ENCODE data around the gene CHRNB1. TPM values are rescaled to one million over a fixed set of nuclear protein-coding genes. Genes with fewer than 3 reads are reported as not detected.

CHRNB1 gene
- total RNA-seq, 4 donors from 2014 or later, result 4.7 to 12.1 (median 8.1) TPM

DNA sequence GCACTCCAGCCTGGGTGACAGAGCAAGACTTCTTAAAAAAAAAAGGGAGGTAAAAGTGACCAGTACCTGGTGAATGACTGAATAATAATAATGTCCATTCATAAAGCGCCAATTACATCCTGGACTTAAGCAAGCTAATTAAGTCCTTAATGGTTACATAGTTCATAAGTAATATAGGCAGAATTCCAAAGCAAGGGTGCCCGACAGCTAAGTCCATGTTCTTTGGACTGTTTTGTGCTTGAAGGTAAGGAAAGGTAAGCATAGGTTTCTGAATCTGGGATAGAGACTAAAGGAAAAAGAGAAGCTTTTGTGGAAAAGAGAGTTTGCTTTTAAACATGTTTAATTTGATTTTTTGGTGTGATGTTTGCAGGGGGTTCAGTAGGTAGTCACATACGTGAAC is 49.1 kb downstream of the CHRNB1 start:
- Histone ChIP-seq H3K4me1 (peaks cover 0 to 47% (median 0%) of the 10 kb centered on the region in 3 donors), H3K27ac (no peak overlapping the region), H3K36me3 (peaks cover 0 to 48% of the 10 kb centered on the region in 2 donors), H3K4me3 (no peak overlapping the region), H3K9me3 (no peaks in the 10 kb centered on the region), H3K27me3 (no peaks in the 10 kb centered on the region)
- TF ChIP-seq EP300 (IDR thresholded peaks at IDR 0.05) (no peak), POLR2AphosphoS5 (IDR thresholded peaks at IDR 0.05) (no peak), POLR2A (IDR thresholded peaks at IDR 0.05) (no peak)
- TF ChIP-seq, protein P1, sequence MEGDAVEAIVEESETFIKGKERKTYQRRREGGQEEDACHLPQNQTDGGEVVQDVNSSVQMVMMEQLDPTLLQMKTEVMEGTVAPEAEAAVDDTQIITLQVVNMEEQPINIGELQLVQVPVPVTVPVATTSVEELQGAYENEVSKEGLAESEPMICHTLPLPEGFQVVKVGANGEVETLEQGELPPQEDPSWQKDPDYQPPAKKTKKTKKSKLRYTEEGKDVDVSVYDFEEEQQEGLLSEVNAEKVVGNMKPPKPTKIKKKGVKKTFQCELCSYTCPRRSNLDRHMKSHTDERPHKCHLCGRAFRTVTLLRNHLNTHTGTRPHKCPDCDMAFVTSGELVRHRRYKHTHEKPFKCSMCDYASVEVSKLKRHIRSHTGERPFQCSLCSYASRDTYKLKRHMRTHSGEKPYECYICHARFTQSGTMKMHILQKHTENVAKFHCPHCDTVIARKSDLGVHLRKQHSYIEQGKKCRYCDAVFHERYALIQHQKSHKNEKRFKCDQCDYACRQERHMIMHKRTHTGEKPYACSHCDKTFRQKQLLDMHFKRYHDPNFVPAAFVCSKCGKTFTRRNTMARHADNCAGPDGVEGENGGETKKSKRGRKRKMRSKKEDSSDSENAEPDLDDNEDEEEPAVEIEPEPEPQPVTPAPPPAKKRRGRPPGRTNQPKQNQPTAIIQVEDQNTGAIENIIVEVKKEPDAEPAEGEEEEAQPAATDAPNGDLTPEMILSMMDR (IDR thresholded peaks at IDR 0.05), result no peak
- 89 to 90% methylated on average over 2 to 3 of the region's 3 CpGs for WGBS, 2 donors (ENCODE audit: low coverage in 1 of 2)
- ATAC-seq, result no peak

DNA sequence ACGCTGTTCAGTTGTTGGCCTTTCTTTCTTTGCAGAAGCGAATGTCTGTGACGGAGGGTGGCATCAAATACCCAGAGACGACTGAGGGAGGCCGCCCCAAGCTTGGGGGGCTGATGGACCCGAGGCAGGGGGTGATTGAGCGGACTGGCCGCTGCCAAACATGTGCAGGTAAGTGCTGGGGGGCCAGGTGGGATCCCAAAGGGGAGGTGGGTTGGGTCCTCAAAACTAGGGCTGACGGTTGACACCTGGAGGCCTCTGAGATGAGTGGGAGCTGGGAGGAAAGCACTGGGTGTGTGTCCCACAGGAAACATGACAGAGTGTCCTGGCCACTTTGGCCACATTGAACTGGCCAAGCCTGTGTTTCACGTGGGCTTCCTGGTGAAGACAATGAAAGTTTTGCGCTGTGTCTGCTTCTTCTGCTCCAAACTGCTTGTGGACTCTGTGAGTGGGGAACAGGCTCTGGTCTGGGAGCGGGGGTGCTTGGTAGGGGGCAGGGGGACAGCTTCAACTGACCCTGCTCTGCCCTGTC is 51.1 kb downstream of the CHRNB1 start:
- Histone ChIP-seq H3K27me3 (no peaks in the 10 kb centered on the region), H3K27ac (peak overlapping the region in 1 of 4 donors; percentile 16), H3K9me3 (no peaks in the 10 kb centered on the region), H3K4me1 (peaks cover 0 to 30% (median 0%) of the 10 kb centered on the region in 3 donors), H3K4me3 (no peak overlapping the region), H3K36me3 (peaks cover 0 to 68% of the 10 kb centered on the region in 2 donors)
- 67 to 76% methylated on average over 1 to 3 of the region's 12 CpGs for WGBS, 2 donors (ENCODE audit: low coverage in 1 of 2)
- ATAC-seq, result no peak
- TF ChIP-seq POLR2A (IDR thresholded peaks at IDR 0.05) (no peak), EP300 (IDR thresholded peaks at IDR 0.05) (no peak), POLR2AphosphoS5 (IDR thresholded peaks at IDR 0.05) (no peak)
- TF ChIP-seq, protein P1 (IDR thresholded peaks at IDR 0.05), result no peak

DNA sequence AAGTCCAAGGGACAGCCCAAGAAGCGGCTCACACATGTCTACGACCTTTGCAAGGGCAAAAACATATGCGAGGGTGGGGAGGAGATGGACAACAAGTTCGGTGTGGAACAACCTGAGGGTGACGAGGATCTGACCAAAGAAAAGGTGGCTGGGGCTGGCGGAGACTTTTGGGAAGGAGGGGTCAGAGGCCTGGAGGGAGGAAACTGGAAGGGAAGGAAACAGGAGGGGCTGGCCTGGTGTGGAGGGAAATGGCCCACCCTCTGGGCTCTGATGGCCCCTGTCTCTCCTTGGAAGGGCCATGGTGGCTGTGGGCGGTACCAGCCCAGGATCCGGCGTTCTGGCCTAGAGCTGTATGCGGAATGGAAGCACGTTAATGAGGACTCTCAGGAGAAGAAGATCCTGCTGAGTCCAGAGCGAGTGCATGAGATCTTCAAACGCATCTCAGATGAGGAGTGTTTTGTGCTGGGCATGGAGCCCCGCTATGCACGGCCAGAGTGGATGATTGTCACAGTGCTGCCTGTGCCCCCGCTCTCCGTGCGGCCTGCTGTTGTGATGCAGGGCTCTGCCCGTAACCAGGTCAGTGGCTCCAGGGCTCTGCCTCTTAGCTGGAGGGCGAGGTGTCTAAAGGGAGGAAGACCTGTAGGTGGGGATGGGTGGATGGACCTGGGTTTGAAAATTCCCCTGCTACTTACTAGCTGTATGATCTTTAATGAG is 51.8 kb downstream of the CHRNB1 start:
- no peak overlapping the region for H3K4me3 ChIP-seq
- no peaks in the 10 kb centered on the region for H3K9me3 ChIP-seq
- TF ChIP-seq, protein P1 (IDR thresholded peaks at IDR 0.05), result no peak
- no peak for TF ChIP-seq POLR2AphosphoS5 (IDR thresholded peaks at IDR 0.05)
- TF ChIP-seq POLR2A (IDR thresholded peaks at IDR 0.05), result no peak
- TF ChIP-seq EP300 (IDR thresholded peaks at IDR 0.05), result no peak
- H3K27me3 ChIP-seq, result no peaks in the 10 kb centered on the region
- no peak for ATAC-seq
- peaks cover 0 to 24% (median 0%) of the 10 kb centered on the region in 3 donors for H3K4me1 ChIP-seq
- H3K27ac ChIP-seq, result peak overlapping the region in 2 of 4 donors; percentile 16 to 24
- 67 to 74% methylated on average over 9 to 12 of the region's 20 CpGs for WGBS, 2 donors (ENCODE audit: low coverage in 1 of 2)
- H3K36me3 ChIP-seq, result peaks cover 0 to 69% of the 10 kb centered on the region in 2 donors

DNA sequence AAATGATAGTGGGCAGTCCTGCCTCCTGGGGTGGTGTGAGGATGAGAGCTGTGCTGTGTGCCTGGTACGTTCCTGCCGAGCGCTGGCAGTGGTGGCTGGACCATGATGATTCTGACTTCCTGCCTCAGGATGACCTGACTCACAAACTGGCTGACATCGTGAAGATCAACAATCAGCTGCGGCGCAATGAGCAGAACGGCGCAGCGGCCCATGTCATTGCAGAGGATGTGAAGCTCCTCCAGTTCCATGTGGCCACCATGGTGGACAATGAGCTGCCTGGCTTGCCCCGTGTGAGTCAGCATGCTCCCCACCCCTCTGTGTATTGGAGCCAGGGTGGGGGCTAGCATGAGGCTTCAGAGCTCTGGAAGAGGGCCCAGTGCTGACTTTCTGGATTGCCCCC is 52.4 kb downstream of the CHRNB1 start:
- TF ChIP-seq POLR2A (IDR thresholded peaks at IDR 0.05), result no peak
- TF ChIP-seq, protein P1 (IDR thresholded peaks at IDR 0.05), result no peak
- H3K27me3 ChIP-seq, result no peaks in the 10 kb centered on the region
- no peak overlapping the region for H3K27ac ChIP-seq
- peaks cover 0 to 70% of the 10 kb centered on the region in 2 donors for H3K36me3 ChIP-seq
- peak; percentile 31 for ATAC-seq
- H3K4me1 ChIP-seq, result peaks cover 0 to 24% (median 0%) of the 10 kb centered on the region in 3 donors
- WGBS, 2 donors (ENCODE audit: low coverage in 1 of 2), result no CpG with 5 or more reads among the region's 10 CpGs
- no peaks in the 10 kb centered on the region for H3K9me3 ChIP-seq
- H3K4me3 ChIP-seq, result no peak overlapping the region

DNA sequence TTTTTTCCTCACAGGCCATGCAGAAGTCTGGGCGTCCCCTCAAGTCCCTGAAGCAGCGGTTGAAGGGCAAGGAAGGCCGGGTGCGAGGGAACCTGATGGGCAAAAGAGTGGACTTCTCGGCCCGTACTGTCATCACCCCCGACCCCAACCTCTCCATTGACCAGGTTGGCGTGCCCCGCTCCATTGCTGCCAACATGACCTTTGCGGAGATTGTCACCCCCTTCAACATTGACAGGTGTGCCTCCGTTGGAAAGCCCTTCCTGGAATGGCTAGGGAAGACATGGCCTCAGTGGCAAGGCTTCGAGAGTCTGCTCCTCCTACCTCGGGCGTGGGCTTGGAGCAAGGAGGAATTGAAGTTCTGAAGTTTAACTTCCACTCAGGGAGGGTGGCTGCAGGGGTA is 52.8 kb downstream of the CHRNB1 start:
- Histone ChIP-seq H3K27me3 (no peaks in the 10 kb centered on the region), H3K27ac (no peak overlapping the region), H3K4me1 (peaks cover 0 to 21% (median 0%) of the 10 kb centered on the region in 3 donors), H3K36me3 (peaks cover 0 to 72% of the 10 kb centered on the region in 2 donors), H3K4me3 (no peak overlapping the region), H3K9me3 (no peaks in the 10 kb centered on the region)
- no peak for ATAC-seq
- TF ChIP-seq, protein P1 (IDR thresholded peaks at IDR 0.05), result no peak
- TF ChIP-seq POLR2AphosphoS5 (IDR thresholded peaks at IDR 0.05) (no peak), EP300 (IDR thresholded peaks at IDR 0.05) (no peak), POLR2A (IDR thresholded peaks at IDR 0.05) (no peak)
- 60 to 79% methylated on average over 1 to 2 of the region's 14 CpGs for WGBS, 2 donors (ENCODE audit: low coverage in 1 of 2)
